SKM-1 treated with dmso at 0.1 percent for 144 hours (cell line): Measurements from ENCODE around the gene GREB1.

Experiments
- DNase-seq: peaks from one replicate; lab custom pipeline; 2025; ENCODE audit not compliant: unreplicated experiment; lab: John Stamatoyannopoulos, UW

The GREB1 gene

DNA sequence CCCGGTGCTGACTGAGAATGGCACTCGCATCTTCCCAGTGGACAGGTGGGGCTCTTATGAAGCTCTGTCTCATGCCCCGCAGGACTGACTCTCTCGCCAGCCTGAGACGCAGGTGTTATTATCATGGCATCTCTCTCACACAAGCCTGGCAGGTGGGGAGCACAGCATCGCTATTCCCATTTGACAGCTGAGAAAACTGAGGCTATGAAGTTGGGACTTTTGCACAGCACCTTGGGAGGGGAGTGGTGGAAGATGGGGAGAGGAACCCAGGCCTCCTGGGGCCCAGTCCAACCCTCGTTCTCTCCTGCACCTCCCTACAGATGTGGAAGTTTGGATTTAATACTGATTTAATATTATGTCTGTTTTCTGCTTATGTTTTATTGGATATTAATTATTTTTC lies 145.2 kb downstream of the GREB1 start:
- DNase-seq: no peak

DNA sequence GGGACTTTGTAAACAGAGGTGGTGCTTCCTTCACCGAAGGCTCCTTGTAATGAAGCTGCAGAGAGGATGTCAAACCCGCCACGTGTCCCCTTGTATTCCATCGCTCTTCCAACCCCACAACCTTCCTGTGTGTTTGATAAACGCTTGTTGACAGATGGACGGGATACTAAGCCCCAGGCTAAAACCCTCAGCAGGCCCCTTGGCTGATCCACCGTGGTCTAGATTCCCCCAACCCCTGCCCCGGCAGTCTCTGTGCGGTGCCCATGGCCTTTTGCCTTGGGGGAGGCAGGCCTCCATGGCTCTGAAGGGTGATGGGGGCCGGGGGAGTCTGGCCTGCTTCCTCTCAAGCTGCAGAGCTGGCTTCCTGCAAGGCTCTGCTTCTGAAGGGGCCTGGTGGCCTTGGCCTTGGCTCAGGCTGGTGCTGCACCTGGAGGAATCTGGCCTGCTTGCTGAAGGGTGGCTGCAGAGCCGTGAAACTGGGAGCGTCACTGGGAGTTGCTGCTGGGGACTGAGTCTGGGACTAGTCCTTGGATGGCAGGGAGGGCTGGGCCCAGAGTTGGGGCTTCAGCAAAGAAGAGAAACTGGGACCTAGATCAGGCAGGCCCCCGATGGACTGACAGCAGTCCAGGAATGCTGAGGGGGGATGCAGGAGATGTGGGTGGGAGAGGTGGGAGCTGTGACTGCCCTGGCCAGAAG lies 145.8 kb downstream of the GREB1 start:
- DNase-seq: no peak

DNA sequence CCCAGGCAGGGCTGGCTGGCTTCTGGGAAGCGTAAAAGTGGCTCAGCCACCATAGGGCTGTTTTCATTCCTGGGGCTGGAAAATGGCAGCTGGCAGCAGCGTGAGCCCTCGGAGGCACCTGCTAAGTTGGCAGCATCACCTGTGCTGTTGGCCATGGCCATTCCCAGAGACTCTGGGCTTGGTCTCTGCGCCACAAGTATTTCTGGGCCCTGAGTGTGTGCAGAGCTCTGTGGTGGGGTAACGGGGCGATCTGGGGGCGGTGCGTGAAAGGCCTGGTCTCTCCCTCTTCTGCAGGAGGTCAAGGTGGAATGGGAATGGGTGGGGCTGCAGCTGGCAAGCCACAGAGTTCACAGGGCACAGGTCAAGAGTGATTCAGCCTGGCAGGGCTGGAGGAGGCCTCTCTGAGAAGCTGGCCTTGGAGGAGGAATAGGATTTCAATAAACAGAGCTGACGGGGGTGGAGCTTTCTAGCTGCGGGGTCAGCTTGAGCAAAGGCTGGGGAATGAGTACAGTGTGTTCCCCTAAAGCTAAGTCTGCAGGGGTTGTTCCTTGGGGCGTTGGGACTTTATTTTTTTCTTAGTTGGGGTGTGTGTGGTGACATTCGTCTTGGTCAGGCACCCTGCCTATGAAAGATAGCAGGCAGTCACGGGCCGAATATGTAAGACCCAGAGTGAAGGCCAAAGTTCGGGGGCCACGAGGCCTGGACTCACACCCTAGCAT lies 146.5 kb downstream of the GREB1 start:
- DNase-seq: no peak

DNA sequence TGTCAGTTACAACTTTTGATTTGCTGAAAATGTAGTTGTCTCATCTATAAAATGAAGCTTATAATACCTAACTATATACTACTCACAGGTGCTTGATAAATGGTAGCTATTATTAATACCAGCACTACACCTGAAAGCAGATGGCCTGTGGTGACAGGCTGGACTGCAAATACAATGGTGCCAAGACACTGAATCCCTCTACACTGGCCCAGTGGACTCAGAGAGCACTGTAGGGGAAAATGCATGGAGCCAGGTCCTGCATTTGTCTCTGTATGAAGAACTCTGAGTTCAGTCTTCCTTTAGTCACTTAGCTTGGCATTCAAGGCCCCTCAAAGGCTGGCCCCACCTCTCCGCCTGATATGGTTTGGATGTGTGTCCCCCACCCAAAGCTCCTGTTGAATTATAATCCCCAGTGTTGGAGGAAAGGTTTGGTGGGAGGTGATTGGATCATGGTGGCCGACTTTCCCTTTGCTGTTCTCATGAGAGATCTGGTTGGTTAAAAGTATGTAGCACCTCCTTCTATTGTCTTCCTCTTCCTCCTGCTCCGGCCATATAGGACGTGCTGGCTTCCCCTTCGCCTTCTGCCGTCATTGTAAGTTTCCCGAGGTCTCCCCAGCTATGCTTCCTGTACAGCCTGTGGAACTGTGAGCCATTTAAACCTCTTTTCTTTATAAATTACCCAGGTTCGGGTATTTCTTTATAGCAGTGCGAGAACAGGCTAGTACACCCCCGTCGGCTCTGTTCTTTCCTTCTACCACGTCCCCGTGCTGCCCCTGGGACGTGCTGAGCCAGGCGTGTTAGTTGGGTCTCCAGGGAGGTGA lies 147.3 kb downstream of the GREB1 start:
- no peak for DNase-seq

DNA sequence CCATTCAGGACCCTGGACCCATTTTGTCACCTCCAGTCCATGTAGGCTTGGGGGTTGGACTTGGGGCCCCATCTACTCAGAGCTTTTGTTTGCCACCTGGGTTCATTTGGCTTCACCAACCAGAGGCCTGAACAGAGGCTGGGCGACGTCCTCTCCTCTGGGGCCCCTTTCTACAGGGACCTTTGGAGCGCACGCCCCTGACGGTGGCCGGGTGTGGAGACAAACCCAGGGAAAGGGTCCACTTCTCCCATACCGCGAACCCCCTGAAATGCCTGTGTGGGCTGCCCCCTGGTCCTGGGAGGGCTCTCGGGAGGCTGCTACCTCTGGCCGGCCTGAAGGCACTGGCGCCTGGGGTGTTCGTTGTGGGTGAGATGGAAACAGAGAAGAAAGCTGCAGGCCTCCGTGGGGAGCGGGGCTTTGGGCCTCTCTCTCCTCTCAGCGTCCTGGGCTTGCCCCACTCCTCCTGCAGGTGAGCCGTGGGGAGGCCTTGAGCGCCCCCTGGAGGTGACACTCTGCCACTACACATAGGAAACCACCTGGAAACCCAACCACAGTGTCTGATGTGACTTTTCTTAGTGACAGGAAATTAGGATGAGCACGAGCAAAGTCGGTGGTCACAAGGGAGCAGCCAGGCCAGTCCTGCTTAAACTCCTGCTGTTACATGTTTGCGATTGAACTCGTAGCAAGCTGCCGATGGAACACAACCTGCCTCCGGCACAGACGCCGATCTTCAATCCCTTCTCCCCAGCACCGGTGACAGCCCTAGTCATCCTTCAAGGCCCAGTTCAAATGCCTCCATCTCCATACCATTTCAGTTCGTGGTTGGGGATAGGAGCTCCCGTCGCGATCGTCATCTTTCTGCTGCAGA lies 148.1 kb downstream of the GREB1 start:
- DNase-seq: peak; percentile 2

DNA sequence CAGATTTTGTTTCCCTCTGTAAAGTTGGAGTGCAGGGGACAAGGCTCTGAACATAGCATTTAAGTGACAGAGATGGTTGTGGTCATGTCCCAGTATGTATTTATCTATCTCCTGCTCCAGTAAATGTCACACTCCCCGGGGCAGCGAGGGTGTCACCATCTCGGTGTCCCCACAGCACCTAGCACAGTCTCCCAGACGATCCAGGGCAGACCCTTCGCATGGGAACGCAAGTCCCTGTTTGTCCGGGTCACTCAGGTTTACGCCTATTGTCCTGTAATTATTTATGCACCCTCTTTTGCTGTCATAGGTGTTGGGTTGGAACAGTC lies 148.7 kb downstream of the GREB1 start:
- DNase-seq: no peak

DNA sequence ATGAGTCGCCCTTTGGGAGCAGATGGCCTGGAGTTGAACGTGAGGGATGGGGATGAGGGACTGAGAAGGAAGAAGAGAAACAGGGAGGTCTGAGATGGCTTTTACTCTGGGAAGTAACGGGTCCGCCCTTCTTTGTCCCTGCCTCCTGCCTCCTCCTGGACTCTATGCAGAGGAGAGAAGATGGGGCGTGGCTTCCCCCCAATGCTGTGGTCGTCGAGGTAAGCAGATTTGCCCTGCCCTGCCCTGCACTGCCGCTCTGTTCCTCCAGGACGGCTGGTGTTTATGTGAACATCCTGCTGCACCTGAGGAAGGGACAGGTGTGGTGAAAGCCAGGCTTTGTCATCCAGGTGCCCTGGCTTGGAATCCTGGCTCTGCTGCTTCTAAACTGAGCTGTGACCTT lies 149.6 kb downstream of the GREB1 start:
- DNase-seq: no peak

DNA sequence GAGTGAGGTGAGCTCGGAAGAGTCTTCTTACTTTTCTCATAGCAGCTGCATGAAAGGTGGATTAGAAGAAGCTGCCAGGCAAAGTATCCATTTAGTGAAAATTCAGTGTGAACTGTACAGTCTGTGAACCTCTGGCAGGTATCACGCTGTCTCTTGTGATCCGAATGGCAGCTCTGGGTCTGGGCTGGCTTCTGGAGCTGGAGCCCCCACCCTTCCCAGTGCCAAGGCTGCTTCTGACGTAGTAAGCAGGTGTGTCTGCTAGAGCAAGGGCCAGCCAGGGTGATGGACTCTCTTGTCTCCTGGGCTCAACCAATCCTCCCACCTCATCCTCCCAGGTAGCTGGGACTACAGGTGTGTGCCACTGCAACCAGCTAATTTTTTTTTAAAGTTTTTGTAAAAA lies 150.1 kb downstream of the GREB1 start:
- DNase-seq: no peak

DNA sequence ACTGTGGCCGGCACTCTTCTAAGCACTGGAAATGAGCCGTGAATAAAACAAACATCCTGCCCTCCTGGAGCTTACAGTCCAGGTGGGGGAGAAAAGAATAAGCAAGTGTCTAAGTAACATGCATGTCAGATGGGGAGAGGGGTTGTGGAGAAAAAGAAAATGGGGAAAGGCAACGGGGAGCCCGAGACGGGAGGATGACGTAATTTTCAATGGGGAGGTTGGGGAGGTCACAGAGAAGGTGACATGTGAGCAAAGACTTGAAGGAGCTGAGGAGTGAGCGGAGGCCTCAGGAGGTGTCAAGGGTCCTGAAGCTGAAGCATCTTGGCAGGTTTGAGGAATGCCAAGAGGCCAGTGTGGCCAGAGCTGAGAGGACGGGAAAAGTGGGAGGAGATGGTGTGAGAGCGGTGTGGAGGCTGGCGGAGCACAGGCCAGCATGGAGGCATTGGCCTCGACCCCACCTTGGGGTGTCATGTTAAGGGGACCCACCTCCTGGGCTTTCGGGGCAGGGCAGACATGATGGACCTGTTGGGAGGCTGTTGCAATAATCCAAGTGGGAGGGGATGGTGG lies 151.1 kb downstream of the GREB1 start:
- DNase-seq: no peak

DNA sequence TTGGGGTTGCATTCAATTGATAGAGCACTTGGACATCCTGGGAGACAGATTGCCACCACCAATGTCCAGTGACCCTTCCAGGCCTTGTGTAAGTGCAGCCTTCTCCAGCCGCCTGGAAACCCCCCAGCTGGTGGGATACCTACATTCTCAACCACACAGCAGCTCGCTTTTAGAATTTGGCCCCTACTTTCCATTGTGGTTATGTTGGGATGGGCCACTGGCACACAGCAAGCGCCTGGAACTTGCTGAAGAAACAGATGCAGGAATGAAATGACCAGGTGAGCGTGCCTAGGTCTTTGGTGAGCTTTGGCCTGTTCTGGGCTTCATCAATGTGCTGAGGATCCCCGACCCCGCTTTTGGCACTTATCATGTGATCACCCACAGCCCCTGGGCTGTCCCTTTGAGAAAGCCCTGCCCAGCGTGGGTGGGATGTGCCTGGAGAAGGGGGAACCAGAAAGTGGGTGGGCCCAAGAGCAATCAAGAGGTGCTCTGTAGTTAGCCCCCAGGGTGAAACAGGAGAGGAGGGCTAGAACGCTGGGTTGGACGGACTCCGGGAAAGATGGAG lies 152.1 kb downstream of the GREB1 start:
- DNase-seq: no peak

DNA sequence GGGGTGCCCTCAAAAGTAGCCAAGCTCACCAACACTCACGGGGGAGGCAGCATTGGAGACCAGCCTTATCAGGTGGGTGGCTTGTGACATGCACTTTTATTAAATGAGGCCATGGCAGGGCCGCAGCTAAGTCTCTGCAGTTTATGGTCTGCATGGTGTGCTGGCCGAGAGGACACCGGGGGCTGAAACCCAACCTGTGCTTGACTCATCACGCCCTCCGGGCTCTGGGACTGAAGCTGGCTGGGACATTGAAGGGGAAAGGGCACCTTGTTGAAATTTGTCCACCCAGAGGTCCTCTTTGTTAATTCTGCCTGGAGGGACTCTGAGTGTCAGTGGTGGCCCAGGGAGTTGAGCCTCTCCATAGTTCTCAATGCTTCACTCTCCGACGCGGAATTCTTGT lies 153.9 kb downstream of the GREB1 start:
- no peak for DNase-seq

DNA sequence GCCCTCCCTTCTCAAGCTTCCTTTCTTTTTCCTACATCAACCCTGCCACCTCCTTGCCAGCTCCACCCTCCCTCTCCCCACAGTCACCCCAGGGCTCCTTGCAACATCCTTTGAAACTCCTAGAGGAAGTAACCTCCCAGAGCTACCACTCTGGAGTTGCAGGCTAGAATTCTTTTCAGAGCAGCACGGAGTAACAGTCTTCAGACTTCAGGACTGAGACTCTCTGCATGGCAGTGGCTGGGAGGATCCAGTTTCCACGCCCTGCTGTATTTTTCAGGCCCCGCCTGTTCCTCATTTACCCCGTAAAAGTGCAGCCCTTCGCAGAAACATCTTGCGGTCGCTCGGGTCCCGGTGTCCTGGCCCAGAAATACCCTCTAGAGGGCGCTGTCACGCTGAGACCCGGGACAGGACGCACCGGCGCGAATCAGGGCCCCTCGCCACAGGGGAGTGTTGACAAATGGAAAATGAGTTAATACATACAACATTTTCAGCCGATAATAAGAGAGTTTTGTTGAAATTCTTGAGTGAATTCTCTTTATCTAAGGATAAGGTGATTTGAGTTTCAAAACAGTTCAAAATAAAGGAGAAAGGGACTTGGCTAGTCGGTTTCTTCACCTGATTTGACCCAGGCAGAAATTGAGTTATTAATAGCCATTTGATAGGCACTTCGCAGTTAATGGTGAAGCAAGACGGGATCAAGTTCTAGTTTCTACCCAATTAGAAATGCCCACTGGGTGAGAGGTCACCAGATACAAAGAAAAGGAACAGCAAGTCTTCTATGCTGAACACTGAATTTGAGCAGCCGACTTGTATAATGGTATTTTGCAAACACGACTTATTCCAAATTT lies 154.6 kb downstream of the GREB1 start:
- peak; percentile 87 for DNase-seq

DNA sequence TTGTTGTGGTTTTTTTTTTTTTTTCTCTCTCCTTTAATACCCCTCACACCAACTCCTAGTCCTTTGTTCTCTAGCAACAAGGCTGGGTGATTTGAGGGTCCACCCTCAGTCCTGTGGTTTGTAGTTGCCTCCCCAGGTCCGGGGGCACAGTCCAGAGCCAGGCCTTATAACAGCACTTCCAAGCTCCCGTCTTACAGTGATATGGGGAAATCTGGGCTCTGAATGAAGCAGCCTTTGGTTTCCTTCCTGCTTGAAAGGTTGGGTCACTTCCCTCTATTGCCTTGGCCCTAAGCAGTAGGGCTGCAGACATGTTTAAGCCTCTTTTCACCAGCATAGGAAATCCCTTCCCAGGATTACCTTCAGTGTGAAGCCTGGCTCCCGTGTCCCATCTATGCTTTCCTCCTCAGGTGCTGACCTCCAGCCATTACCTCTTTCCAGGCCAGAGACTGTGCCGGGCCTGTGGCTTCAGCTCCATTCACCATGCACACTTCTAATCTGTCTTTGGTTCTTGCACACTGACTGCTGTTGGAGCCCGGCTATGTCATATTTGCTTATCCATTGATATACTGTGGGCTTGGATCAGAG lies 157.3 kb downstream of the GREB1 start:
- peak; percentile 63 for DNase-seq
